GM20431 (cell line): ENCODE results near the gene OR14A16.

Experiments used
- in situ Hi-C: fragments of 300-500 bp; cut with MseI, MboI; formaldehyde crosslinking; loops from one replicate; pipeline ENCODE4 v1.15.0; 2020; ENCODE audit warnings: low sequenced_read_pairs; ENCODE audit not compliant: unreplicated experiment

The OR14A16 gene

GRCh38 chr1:247797518-247797917 is 26.4 kb downstream of the OR14A16 start:
- in situ Hi-C loops: no loop called here

- in situ Hi-C loops: no loop called here
These were observed 54.3 kb downstream of the OR14A16 start for GRCh38 chr1:247769603-247770002.
